ELF-1 (cell line): Measurements from ENCODE around the gene MLIP.
"Not testable (repeated sequence)": the region's sequence is repeated elsewhere in the genome, so short reads cannot be mapped to it uniquely, and the experiment has no call there.

Source experiments
- DNase-seq: peaks from one replicate; pipeline ENCODE4 v3.0.0-alpha.2; 2016; ENCODE audit warnings: low read depth, low spot score

MLIP gene

DNA sequence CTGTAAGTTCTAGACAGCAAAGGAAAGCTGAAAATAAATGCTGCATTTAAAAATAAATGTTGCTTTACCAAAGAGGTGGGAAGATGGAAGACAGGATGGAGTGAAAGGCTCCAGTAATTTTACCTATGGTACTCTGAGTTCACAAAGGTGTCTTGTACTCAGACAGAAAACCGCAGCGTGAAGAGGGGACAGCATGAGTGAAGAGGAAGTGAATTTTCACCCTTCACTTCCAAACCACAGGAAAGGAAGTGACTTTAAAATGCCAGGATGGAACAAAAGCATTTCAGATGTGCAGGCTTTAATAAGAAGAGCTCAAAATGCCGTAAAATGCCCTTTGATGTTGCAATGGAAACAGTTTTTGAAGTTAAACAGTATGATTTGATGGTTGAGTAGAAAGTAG lies 105.8 kb downstream of the MLIP start:
- DNase-seq, result no peak

DNA sequence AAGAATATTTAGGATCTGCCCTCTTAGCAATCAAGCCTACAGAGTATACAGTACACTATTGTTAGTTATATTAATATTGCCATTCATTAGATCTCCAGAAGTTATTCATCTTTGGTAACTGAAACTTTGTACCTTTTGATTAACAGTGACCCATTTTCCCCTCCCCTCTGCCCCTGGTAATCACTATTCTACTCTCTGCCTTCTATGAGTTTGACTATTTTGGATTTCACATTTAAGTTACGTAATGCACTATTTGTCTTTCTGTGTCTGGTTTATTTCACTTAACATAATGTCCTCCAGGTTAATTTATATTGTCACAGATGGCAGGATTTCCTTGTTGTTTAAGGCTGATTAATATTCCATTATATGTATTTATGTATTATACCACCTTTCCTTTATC lies 111.0 kb downstream of the MLIP start:
- no peak for DNase-seq

DNA sequence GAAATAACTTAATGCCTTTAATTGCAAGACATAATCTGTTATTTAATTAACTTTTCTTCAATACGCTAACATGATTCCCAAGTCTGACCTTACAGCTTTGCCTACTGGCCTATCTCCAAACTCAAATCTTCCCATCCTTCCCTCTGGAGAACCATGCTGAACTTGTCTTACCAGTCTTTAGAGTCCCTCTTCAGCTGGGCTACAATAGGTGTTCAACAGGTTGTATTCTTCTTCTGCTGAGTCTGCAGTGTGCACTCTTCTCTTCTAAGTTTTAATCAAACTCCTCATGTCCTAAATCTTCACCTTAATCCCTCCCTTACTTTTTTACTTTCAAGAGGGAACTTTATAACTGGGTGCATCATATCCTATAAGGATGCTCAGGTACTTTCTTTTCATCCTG lies 121.5 kb downstream of the MLIP start:
- no peak for DNase-seq

DNA sequence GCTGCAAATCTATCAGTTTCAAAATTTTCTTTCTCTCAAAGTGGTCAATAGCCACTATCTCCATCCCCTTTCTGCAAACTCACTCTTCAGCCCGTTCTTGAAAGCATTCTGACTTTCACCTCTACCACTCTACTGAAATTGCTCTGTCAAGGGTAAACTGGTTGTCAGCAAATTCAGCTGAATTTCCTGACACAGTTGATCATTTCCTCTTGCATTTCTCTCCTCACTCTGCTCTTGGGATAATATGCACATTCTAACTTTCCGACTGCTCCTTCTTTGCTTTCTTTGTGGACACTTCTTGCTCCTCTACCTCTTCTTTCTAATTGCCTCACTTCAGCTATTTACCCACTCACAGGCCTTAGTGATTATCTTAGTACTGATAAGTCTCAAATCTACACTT lies 123.3 kb downstream of the MLIP start:
- no peak for DNase-seq

DNA sequence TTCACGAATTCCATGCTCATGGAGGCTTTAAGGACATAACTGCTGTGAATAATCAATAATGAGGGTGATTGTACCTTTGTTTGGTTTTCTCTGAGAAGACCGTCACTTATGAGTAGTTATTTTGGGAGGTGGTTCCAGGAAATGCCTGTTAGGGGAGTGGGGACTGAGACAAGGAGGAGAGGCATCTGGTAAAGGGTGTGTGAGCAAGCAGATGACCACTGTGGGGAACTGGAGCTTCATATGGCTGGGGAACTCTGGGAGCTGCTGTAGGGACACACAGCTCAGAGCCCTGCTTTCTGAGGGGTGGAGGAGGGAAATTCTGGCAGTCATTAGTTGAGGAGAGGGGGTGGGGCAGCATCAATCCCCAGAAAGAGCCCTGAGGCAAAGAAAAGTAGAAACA lies 125.7 kb downstream of the MLIP start:
- DNase-seq, result peak; percentile 47

DNA sequence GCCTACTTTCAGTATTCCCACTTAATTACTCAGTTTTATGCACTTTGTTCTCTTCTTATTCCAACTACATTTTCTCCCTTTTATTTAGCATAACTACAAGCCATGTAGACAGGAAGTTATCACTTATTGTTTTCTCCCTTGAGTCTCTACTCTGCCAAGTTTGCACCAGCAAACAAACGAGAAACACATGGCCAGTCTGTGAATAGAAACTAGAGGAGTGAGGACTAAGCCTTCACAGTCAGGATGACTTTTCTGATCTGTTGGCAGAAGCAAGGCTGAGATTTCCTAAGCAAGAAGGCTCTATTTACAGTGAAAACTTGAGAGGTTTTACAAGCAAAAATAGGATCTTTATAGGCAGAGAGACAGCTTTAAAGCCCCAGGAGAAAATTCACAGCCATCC lies 127.2 kb downstream of the MLIP start:
- DNase-seq, result no peak

DNA sequence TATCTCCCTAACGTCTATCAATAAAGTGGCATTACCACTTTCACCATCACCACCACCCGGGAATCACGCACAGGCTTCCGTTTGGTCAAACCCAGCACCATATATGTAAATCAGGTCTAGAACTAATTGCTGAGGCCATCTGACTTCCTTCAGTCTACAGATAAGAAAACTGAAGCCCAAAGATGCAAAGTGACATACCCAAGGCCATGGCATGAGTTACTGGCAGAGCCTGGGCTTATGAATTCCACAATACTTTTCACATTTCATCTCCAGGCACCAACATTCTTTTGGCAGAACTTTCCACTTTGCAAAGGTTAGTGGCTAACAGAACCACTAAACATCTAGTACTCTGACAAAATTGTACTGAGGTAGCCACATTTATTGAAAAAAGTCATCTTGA lies 132.5 kb downstream of the MLIP start:
- DNase-seq, result no peak

DNA sequence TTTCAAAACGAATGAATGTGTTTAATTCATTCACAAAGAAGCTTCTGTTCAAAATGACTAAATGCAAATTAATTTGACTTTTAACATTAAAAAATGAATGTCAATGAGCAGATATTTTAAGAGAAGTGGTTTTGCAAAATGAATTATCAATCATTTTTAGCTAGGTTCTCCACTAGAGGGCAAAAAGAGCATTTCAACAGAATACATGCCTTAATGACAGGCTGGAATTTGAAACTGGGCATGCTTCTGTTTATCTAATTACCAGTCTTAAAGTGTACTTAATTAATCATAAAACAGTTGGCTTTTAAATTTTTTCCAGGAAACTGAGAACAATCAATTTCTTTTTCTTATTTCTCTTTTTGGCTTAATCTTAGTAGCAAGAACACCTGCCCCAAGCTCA lies 133.2 kb downstream of the MLIP start:
- DNase-seq, result no peak

DNA sequence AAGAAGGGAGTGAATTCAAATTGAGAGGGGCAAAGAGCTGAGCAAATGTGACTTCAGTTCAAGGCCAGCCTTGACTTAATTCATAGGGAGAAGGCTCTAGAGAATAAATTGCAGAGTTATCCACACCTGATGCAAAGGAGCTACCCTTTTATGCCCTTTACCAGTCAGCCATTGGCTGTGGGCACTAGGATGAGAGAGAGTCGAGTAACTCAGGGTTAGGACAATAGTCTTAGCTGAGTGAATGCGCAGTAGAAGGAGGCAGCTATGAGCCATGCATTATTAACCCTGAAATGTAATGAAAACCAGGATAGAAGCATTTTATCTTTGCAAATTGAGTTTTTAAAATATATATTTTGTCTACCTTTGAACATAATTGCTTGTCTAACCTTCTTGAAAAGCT lies 134.0 kb downstream of the MLIP start:
- DNase-seq, result no peak

DNA sequence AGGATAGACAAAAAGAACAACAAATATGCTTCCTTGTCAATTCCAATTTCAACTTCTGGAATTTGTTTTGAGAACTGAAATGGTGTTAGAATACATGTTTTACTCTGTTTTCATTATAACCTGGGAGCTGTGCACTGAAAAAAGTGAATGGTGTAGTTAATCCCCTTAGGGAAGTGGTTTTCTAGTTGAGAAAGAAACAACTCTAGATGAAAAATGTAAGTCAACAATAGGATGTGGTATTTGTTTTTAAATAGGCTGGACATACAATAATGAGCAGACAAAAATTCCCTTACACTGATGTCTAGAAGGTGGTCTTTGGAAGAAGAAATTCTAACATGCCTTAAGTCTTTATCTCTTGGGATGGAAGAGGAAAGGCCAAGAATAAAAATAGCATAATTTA lies 137.1 kb downstream of the MLIP start:
- no peak for DNase-seq

DNA sequence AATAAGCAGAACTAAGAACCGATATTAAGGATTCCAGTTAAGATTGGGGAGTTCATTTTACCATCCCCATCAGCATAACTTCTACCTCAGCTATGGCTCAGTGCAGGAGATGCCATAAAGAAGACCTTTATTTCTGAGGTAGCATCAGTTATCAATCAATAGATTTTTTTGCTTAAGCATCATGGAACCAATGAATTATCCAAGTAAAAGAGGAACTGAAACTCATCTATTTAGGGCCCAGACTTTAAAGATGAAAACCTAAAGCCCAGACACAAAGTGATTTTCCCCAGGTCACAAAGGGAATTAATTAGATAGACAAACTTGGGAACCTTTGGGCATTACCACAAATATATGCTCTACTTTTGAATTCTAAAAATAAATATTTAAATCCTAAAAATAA lies 137.8 kb downstream of the MLIP start:
- DNase-seq, result no peak

DNA sequence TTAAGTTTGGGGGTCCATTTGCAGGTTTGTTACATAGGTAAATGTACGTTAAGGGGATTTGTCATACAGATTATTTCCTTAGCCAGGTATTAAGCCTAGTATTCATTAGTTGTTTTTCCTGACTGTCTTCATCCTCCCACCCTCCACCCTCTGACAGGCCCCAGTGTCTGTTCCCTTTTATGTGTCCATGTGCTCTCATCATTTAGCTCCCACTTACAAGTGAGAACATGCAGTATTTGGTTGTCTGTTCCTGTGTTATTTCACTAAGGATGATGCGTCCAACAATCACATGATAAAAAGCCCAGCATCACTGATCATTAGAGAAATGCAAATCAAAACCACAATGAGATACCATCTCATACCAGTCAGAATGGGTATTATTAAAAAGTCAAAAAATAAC lies 138.6 kb downstream of the MLIP start:
- DNase-seq, result not testable (repeated sequence)

DNA sequence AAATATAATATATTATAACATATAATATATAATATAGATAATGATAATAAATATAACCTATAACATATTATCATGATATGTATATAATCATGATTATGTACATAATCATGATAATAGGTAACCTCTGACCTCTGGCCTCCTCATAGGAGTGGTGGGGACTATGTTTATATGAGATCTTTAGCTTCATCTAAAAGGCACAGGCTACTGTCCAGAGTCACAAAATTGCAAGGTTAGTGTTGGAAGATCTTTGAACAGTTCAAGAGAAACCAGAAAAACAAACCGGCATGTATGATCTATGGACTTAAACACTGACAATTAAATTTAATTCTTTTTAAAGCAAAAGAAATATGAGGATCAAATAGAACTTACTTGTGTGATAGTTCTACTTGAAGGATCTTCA lies 141.3 kb downstream of the MLIP start:
- DNase-seq, result no peak

DNA sequence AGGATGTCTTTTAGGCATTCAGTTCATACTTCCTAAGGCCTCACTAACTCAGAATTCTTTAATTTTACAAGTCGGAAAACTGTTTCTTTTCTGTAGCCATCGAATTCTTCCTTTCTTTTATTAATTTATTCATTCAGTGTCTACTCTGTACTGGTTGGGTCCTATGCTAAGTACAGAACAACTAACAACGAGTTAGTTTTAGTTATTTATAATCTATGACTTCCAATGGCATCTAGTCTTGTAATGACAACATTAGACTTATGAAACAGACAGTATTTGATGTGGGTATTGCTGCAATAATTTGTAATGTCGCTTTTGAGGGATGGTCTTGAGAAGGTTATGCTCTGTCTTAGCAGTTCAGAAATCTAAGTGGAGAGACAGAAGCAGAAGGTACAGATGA lies 141.7 kb downstream of the MLIP start:
- DNase-seq, result no peak

DNA sequence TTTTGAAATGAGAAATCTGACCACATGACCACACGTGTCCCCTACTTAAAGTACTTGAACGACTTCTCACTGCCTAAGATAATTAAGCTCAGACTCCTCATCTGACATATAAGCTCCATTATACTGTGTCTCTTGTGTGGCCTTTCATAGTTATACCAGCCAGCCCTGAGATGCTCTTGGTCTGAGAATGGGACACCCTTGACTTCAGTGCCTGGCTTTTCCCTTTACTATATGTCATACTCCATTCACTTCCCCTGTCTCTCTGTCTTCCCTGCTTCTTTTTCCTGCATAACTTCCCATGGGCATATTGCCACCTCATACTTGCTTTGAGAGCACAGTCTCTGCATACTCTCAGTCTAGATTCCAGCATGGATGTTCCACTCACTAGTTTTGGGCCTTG lies 143.6 kb downstream of the MLIP start:
- DNase-seq, result no peak

DNA sequence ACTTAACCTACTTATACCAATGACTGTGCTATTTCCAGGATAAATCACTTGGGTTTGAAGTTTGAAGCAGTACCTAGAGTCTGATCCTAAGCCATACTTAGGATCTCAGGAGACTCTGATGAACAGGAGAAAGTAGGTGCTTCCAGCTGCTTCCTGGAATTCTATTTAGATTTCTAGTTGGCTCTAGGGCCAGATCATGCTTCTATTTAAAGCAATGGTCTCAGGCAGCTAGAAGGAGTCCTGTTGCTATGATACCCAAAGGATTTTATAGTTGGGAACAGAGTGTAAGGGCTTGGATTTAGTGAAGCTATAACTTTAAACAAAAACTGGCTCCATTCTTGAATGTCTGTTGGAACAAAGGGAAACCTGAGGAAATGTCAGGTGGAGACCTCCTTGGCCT lies 144.6 kb downstream of the MLIP start:
- no peak for DNase-seq

DNA sequence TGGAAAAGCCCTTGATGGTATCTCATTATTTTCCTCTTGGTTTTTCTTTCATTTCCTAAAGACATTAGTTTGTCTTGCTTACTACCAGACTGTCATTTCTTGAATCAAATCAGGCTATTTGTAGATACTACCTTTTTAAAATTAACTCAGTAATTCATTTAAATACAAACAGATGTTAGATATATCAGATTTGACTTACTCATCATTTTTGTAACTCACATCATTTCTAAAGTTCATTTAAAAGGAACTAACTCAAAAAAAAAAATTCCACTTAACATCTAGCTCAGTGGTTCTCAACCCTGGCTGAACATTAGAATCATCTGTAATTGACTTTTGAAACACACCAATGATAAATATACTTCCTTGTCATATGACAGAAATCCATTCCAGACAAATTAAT lies 148.8 kb downstream of the MLIP start:
- no peak for DNase-seq

DNA sequence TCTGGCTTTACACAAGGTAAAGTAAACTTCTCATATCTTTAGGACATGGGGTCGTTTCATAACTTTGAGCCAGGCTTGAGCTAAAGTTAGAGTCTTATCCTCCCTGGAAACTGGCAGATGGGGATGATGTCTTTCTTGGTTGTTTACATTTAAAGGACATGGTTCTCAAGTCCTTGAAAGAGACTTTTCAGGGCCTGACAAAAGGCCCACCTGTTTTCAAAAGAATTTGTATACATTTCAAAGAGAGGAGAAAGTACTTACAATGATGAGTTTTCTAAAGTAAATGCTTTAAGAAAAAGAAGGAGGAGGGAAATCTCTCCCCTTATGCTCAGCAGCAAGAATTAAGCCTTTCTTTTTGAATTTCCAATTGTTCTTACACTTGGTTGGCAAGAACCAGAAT lies 151.3 kb downstream of the MLIP start:
- peak; percentile 10 for DNase-seq

DNA sequence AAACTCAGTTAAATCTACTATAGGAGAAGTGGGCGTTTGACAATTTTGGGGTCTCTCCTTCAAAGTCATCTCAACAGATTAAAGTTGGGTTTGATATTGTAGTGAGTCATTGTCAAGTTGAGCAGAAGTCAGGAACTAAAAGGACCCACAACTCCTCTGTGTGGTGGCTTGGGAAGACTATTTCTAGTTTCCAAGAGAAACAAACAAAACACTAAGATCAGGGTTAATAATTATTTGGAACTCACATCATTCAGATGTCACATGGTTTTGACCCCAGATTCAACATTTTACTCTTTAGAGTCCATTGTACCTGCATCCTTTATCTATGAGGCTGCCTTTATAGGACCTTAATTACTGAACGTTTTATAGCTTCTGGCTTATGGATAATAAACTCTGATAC lies 151.7 kb downstream of the MLIP start:
- DNase-seq, result no peak

DNA sequence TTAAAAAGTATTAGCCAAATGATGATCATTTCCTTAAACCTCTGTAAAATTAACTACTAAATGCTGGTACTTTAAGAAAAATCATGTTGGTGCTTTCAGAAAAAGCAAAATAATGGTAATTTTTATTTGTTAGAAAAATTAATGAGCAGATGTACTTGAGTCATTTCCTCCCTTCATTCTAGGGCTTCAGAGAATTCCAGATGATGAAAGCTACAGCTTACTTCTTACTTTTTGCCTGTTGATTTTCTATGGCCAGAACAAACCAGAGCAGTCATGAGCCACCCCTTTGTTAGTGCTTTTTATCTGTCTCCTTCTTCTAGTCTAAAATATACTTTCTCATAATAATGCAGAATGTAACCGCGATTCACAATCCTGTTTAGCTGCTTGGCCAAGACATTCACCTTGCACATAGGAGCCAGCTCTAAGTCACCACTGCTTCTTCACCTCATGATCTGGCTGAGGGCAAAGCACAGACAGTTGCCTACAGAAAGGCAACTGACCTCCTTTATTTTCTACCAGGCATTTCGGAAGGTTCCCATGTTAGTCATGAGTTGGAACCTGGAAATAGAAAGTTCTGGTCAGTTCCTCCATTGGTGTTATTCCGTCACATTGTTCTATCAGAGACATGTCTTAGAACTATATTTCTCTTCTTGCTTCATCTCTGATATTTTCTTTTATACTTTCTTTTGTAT lies 153.5 kb downstream of the MLIP start:
- no peak for DNase-seq

DNA sequence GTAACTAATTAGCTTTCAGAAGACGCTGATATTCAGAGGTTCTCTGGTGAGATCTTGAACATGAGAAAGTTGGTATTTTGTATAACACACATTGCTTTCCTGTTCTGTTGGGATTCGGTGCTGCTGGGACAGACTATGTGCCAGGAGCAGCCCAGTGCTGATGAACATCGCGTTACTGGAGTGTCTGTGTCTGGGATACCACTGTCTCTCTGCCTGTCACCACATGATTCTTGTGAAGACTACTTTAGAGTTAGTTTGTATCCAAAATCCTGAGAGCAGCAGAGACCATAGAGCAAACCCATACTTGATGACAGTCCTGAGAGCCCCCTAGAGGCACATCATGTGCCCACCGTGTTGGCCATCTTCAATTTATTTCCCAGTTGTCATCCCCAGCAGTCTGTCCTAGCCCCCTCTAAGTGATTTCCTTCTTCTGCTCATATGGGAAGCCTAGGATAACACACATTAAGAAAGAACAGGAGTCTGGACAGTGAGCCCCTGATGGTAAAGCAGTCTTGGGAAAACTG lies 155.2 kb downstream of the MLIP start:
- DNase-seq, result peak; percentile 31

DNA sequence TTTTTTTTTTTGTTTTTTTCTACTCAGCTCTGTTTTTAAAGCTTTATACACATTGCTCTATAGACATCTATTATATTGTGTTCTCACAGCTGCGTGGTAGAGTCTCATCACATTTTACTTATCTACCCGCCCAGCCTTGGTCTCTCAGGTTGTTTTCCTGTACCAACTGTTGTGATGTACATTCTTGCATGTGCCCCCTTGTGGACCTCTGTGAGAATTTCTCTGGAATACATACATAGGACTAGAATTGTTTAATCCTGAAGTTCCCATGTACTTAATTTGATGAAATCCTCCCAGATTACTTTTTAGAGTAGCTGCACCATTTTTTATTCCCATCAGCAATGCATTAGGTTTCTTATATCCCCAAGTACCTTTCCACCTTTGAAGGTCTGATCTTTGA lies 156.6 kb downstream of the MLIP start:
- DNase-seq, result no peak

DNA sequence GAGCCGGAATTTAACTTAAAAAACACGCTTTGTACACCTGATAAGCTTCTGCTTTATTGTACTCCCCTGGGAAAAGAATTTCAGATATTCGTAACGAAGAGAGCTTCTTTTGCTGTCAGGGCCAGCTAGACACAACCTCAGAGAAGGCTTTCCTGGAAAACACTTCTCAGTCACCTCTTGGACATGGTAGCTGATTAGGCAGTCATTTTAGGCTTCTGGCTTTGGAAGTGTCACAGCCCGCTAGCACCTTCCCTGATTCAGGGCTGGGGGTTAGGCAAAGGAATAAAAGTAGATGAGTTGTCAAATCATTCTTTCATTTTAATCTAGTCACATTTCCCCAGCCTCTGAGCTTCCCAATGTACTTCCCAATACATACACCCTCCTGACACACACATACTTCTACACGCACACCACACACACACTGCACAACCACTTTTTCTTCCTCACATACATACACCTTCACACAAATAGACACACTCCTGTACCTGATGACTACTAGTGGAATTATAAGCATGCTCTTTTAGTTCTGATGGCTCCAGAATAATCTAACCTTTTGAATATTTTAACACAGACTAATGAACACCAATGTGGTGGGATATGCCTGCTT lies 162.1 kb downstream of the MLIP start:
- DNase-seq, result no peak

DNA sequence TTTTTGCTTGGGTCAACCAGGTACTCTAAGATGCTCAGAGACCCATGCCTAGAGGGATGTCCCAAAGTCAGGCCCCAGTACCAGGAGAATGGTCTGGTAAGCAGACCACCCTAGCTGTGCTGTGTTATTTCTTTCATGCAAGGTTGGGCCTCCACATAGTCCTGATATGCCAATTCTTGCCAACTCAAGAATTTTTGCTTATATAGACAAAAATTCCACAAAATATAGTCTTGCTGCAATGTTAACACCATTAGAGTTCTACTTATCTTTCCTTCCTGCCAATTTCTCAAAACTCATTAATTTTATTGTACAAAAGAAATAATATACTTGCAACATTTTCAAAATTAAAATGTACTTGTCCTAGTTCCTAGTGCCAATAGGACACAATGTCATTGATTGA lies 163.1 kb downstream of the MLIP start:
- DNase-seq, result no peak
